ENCODE measurements around the gene ACP6.

ACP6 gene

GRCh38 chr1:147651466-147651865 lies 18.9 kb downstream of the ACP6 start:
- no peak for DNase-seq (ENCODE audit: low read depth in 2 of 2)

- DNase-seq (ENCODE audit: low read depth in 2 of 2): no peak
Observed at GRCh38 chr1:147648933-147649332, 21.4 kb downstream of the ACP6 start.

GRCh38 chr1:147647796-147648633 lies 22.3 kb downstream of the ACP6 start:
- no peak for DNase-seq (ENCODE audit: low read depth in 2 of 2)

- no peak for DNase-seq (ENCODE audit: low read depth in 2 of 2)
Observed at GRCh38 chr1:147643974-147644373, 26.4 kb downstream of the ACP6 start.

GRCh38 chr1:147641695-147642592 lies 28.4 kb downstream of the ACP6 start:
- peak; percentile 22 to 62 for DNase-seq (ENCODE audit: low read depth in 2 of 2)

- no peak for DNase-seq (ENCODE audit: low read depth in 2 of 2)
Observed at GRCh38 chr1:147641291-147641690, 29.0 kb downstream of the ACP6 start.

- DNase-seq (ENCODE audit: low read depth in 2 of 2): peak; percentile 70 to 76
Observed at GRCh38 chr1:147640553-147641165, 29.7 kb downstream of the ACP6 start.

GRCh38 chr1:147636314-147636713 lies 34.0 kb downstream of the ACP6 start:
- no peak for DNase-seq (ENCODE audit: low read depth in 2 of 2)

GRCh38 chr1:147635342-147635741 lies 35.0 kb downstream of the ACP6 start:
- no peak for DNase-seq (ENCODE audit: low read depth in 2 of 2)

- no peak for DNase-seq (ENCODE audit: low read depth in 2 of 2)
Observed at GRCh38 chr1:147634645-147635044, 35.7 kb downstream of the ACP6 start.

- no peak for DNase-seq (ENCODE audit: low read depth in 2 of 2)
Observed at GRCh38 chr1:147633759-147634158, 36.6 kb downstream of the ACP6 start.

GRCh38 chr1:147631839-147632238 lies 38.5 kb downstream of the ACP6 start:
- no peak for DNase-seq (ENCODE audit: low read depth in 2 of 2)

GRCh38 chr1:147630447-147630846 lies 39.9 kb downstream of the ACP6 start:
- no peak for DNase-seq (ENCODE audit: low read depth in 2 of 2)

GRCh38 chr1:147630022-147630421 lies 40.3 kb downstream of the ACP6 start:
- no peak for DNase-seq (ENCODE audit: low read depth in 2 of 2)

- DNase-seq (ENCODE audit: low read depth in 2 of 2): no peak
Observed at GRCh38 chr1:147628441-147628840, 41.9 kb downstream of the ACP6 start.

GRCh38 chr1:147627435-147628110 lies 42.8 kb downstream of the ACP6 start:
- DNase-seq (ENCODE audit: low read depth in 2 of 2): peak; percentile 32 to 37

GRCh38 chr1:147626739-147627138 lies 43.6 kb downstream of the ACP6 start:
- DNase-seq (ENCODE audit: low read depth in 2 of 2): no peak

GRCh38 chr1:147626291-147626690 lies 44.0 kb downstream of the ACP6 start:
- no peak for DNase-seq (ENCODE audit: low read depth in 2 of 2)

GRCh38 chr1:147625362-147625995 lies 44.8 kb downstream of the ACP6 start:
- DNase-seq (ENCODE audit: low read depth in 2 of 2): no peak

GRCh38 chr1:147624529-147624928 lies 45.8 kb downstream of the ACP6 start:
- no peak for DNase-seq (ENCODE audit: low read depth in 2 of 2)

GRCh38 chr1:147624011-147624410 lies 46.3 kb downstream of the ACP6 start:
- DNase-seq (ENCODE audit: low read depth in 2 of 2): no peak

Data from activated CD4-positive, alpha-beta T cell treated with anti-CD3 and anti-CD28 coated beads for 24 hours (primary cell).